GM12874 (cell line): ENCODE measurements around the gene B4GALT2.

ENCODE experiments used
- CTCF ChIP-seq: IDR thresholded peaks from 2 replicates; pipeline ENCODE4 v1.5.1; 2011; ENCODE audit warnings: low read depth, mild to moderate bottlenecking, control low read depth, low read length, moderate library complexity; ENCODE audit not compliant: insufficient read depth

B4GALT2 gene

GRCh38 chr1:44024031-44024902 lies 45.3 kb downstream of the B4GALT2 start:
- TF ChIP-seq CTCF, result no peak

GRCh38 chr1:44024903-44025525 lies 46.0 kb downstream of the B4GALT2 start:
- no peak for TF ChIP-seq CTCF

- no peak for TF ChIP-seq CTCF
Measured at GRCh38 chr1:44025816-44026215, 46.8 kb downstream of the B4GALT2 start.

GRCh38 chr1:44027320-44027719 lies 48.3 kb downstream of the B4GALT2 start:
- TF ChIP-seq CTCF, result no peak

- TF ChIP-seq CTCF, result no peak
Measured at GRCh38 chr1:44029260-44029910, 50.4 kb downstream of the B4GALT2 start.

GRCh38 chr1:44029911-44030604 lies 51.0 kb downstream of the B4GALT2 start:
- TF ChIP-seq CTCF, result no peak

DNA sequence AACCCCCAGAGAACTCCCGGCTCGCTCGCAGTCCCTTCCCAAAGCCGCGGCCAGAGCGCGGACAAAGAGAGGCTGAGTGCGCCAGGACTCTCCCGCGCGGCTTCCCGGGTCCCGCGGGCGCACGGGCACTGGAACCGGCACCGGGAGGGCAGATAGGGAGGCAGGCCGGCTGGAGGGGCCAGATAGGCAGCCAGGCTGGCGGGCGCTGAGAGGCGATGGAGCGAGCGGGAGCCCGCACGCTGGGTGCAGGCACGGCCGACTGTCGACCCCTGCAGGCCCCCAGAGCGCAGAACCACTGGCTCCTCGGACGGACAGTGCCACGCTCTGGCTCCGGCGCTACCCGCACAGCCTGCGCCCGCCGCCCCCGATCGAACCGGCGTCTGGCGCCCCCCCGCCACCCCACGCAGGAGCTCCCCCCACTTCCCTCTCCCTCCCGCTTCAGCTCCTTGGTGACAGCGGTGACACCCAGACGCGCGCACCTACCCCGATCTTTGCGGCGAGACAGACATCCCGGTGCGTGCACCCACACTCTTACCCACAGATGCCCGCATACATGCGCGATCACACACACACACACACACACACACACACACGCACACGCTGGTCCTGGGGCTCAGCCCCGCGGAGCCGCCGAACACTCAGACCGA lies 51.7 kb downstream of the B4GALT2 start:
- TF ChIP-seq CTCF, result peak; percentile 42; the same call in 1 of the 2 replicates
